MM.1S (cell line): ENCODE measurements around the gene ADAMTS17.

Source experiments
- EZH2 ChIP-seq: fragments of 300-600 bp; sonication (generic); optimal IDR thresholded peaks from 2 replicates; pipeline ENCODE3; 2017; ENCODE audit warnings: low read depth, mild to moderate bottlenecking, antibody characterized with exemption, low read length, mixed read lengths
- TF ChIP-seq, protein P1 (sequence below): fragments of 300-600 bp; sonication (generic); IDR thresholded peaks from 2 replicates; pipeline ENCODE4 v1.5.1; 2016; ENCODE audit warnings: antibody characterized with exemption, low read length, mixed read lengths

DNA sequence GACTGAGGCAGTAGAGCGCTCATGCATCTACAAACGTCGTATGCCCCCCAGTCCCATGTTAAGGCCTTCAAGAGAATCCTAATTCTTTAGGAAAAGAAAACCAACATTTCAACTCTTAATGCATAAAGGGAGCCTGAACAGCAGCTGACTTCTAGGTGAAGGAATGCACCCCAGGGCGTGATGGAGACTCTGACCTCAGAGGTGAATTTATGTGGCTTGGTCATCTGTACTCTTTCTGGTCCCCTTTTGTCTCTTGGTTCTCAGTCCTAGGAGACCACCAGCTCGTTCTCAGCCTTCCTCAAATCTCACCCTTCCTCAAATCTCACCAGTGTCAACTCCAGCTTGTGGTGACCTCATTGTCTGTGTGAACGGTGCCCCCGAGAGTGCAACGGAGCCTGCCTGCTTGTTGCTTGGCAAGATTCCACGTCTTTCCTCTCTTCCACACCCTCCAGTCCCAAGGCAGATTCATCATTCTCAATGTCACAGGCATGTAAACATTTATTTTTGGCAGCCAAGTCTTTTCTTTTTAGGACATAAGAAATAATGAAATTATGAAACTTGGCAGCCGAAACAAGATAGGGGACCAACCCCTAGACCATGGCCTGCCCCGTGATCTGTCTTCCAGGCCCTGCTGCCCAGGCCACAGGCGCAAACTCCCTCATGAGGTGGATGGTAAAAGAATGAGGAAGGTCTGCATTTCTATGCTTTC lies 166.2 kb downstream of the ADAMTS17 start:
- TF ChIP-seq, protein P1, sequence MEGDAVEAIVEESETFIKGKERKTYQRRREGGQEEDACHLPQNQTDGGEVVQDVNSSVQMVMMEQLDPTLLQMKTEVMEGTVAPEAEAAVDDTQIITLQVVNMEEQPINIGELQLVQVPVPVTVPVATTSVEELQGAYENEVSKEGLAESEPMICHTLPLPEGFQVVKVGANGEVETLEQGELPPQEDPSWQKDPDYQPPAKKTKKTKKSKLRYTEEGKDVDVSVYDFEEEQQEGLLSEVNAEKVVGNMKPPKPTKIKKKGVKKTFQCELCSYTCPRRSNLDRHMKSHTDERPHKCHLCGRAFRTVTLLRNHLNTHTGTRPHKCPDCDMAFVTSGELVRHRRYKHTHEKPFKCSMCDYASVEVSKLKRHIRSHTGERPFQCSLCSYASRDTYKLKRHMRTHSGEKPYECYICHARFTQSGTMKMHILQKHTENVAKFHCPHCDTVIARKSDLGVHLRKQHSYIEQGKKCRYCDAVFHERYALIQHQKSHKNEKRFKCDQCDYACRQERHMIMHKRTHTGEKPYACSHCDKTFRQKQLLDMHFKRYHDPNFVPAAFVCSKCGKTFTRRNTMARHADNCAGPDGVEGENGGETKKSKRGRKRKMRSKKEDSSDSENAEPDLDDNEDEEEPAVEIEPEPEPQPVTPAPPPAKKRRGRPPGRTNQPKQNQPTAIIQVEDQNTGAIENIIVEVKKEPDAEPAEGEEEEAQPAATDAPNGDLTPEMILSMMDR, result no peak
- no peak for TF ChIP-seq EZH2
